Lower leg skin (tissue), 4 donors: ENCODE measurements around the gene DNAJC12. TPM values are rescaled to one million over a fixed set of nuclear protein-coding genes. Genes with fewer than 3 reads are reported as not detected.
"Not testable (repeated sequence)": the region's sequence is repeated elsewhere in the genome, so short reads cannot be mapped to it uniquely, and the experiment has no call there.

Experiments
- DNase-seq, 2 donors: peaks; one replicate each; pipeline ENCODE4 v3.0.0-alpha.2; 2019; ENCODE audit warnings: low spot score in 2 of 2
- H3K4me3 ChIP-seq: fragments of 200-600 bp; sonication (generic); 2 replicates; pipeline ENCODE4 v1.5.1; 2017; ENCODE audit warnings: mild to moderate bottlenecking, low read depth; ENCODE audit not compliant: poor library complexity, severe bottlenecking
- CTCF ChIP-seq, 3 donors: fragments of 450-650 bp; IDR thresholded peaks; one replicate each; pipeline ENCODE4 v1.5.1; 2016; ENCODE audit warnings: antibody characterized with exemption in 3 of 3, mild to moderate bottlenecking in 3 of 3, moderate library complexity in 2 of 3
- POLR2A ChIP-seq, 2 donors: fragments of 450-650 bp; IDR thresholded peaks; one replicate each; pipeline ENCODE4 v1.6.1; 2016 to 2017; ENCODE audit warnings: antibody characterized with exemption in 2 of 2, mild to moderate bottlenecking in 1 of 2, moderate library complexity in 1 of 2
- WGBS, 2 donors: methylation state at CpG; one replicate each; pipeline ENCODE4 v1.1.5; 2018; 5-methylcytosine and 5-hydroxymethylcytosine counted together
- intact Hi-C: fragments of 100-400 bp; cut with DNase I; formaldehyde crosslinking; loops from one replicate; pipeline ENCODE4 v1.15.0; 2023; ENCODE audit warnings: low total_unique reads
- total RNA-seq, 4 donors: library from RNA; depleted of rRNA; stranded (reverse); fragments of >200 nt; gene quantifications; one replicate each; pipeline ENCODE4 v1.1.0, GENCODE V29; 2016

Gene DNAJC12
- total RNA-seq, 4 donors from 2014 or later, result 0.49 TPM; not detected in 3

- no peak overlapping the region for H3K4me3 ChIP-seq
- intact Hi-C loops, result no loop called here
- 66 to 75% methylated on average over 1 of the region's 1 CpG for WGBS, 2 donors
These were observed 1.0 kb downstream of the DNAJC12 start for GRCh38 chr10:67836972-67837371.

GRCh38 chr10:67836488-67836887 lies 1.5 kb downstream of the DNAJC12 start:
- DNase-seq, result no peak
- no peak for TF ChIP-seq POLR2A (IDR thresholded peaks at IDR 0.05)
- TF ChIP-seq CTCF (IDR thresholded peaks at IDR 0.05), result no peak
- intact Hi-C loops, result no loop called here
- WGBS, 2 donors, result 47 to 49% methylated on average over 2 of the region's 2 CpGs
- no peak overlapping the region for H3K4me3 ChIP-seq

More at GRCh38 chr10:67836972-67837371, 1.0 kb downstream of the DNAJC12 start:
- TF ChIP-seq CTCF (IDR thresholded peaks at IDR 0.05) (no peak), POLR2A (IDR thresholded peaks at IDR 0.05) (no peak)
- no peak for DNase-seq

- DNase-seq, intact Hi-C loops, H3K4me3 ChIP-seq: not testable (repeated sequence)
- WGBS, 2 donors, result 64 to 66% methylated on average over 6 of the region's 6 CpGs
These were observed 2.2 kb downstream of the DNAJC12 start for GRCh38 chr10:67835541-67836394.

GRCh38 chr10:67834375-67834774 lies 3.6 kb downstream of the DNAJC12 start:
- H3K4me3 ChIP-seq, result no peak overlapping the region
- intact Hi-C loops, result no loop called here
- 96 to 99% methylated on average over 8 of the region's 8 CpGs for WGBS, 2 donors
- no peak for DNase-seq
- no peak for TF ChIP-seq POLR2A (IDR thresholded peaks at IDR 0.05)
- no peak for TF ChIP-seq CTCF (IDR thresholded peaks at IDR 0.05)

GRCh38 chr10:67827811-67828210 lies 10.2 kb downstream of the DNAJC12 start:
- DNase-seq, result no peak
- TF ChIP-seq POLR2A (IDR thresholded peaks at IDR 0.05) (no peak), CTCF (IDR thresholded peaks at IDR 0.05) (no peak)
- 93 to 97% methylated on average over 3 of the region's 3 CpGs for WGBS, 2 donors
- intact Hi-C loops, result no loop called here
- H3K4me3 ChIP-seq, result no peak overlapping the region

GRCh38 chr10:67819768-67820204 lies 18.2 kb downstream of the DNAJC12 start:
- no peak for TF ChIP-seq CTCF (IDR thresholded peaks at IDR 0.05)
- TF ChIP-seq POLR2A (IDR thresholded peaks at IDR 0.05), result no peak
- DNase-seq, result no peak
- intact Hi-C loops, result no loop called here
- WGBS, 2 donors, result 77 to 86% methylated on average over 3 of the region's 3 CpGs
- no peak overlapping the region for H3K4me3 ChIP-seq
